H1 (cell line): Measurements from ENCODE around the gene MTIF3.

Source experiments
- CBX8 ChIP-seq: fragments of 300-800, 300-1000 bp; sonication (generic); IDR thresholded peaks from 2 replicates; pipeline ENCODE4 v1.7.1; 2016; ENCODE audit warnings: low read depth, low read length, borderline replicate concordance
- CHD2 ChIP-seq: IDR thresholded peaks from 2 replicates; pipeline ENCODE4 v1.6.1; 2012; ENCODE audit warnings: low read length, improper control_type of control experiment
- CREB1 ChIP-seq: IDR thresholded peaks from 2 replicates; pipeline ENCODE4 v1.6.1; 2012; ENCODE audit warnings: inconsistent platforms
- EGR1 ChIP-seq: IDR thresholded peaks from 2 replicates; pipeline ENCODE4 v1.6.1; 2011; ENCODE audit warnings: low read depth, low read length, borderline replicate concordance
- PHF8 ChIP-seq: fragments of 200-600 bp; sonication (generic); conservative IDR thresholded peaks from 2 replicates; pipeline ENCODE4 v1.7.1; 2012; ENCODE audit warnings: low read depth, mild to moderate bottlenecking, inconsistent platforms, low read length, moderate library complexity
- POLR2A ChIP-seq, 2 experiments: IDR thresholded peaks; 1 replicate in 1 of 2; 2 replicates in 1 of 2; pipeline ENCODE4 v1.6.1; 2011; ENCODE audit warnings: low read depth in 2 of 2, low read length in 2 of 2, mild to moderate bottlenecking in 2 of 2; ENCODE audit errors: control extremely low read depth in 1 of 2
- POLR2AphosphoS5 ChIP-seq: IDR thresholded peaks from 2 replicates; pipeline ENCODE4 v1.6.1; 2011; ENCODE audit warnings: low read depth, low read length
- SIN3A ChIP-seq, 2 experiments: IDR thresholded peaks in 1 of 2; conservative IDR thresholded peaks in 1 of 2; 2 replicates each; pipeline ENCODE4 v1.6.1; 2011 to 2012; ENCODE audit warnings: low read length in 2 of 2, improper control_type of control experiment in 1 of 2, low read depth in 1 of 2, mild to moderate bottlenecking in 1 of 2
- SP1 ChIP-seq: IDR thresholded peaks from 2 replicates; pipeline ENCODE4 v1.6.1; 2011; ENCODE audit warnings: low read depth, low read length
- TF ChIP-seq, protein P1 (sequence below), 3 experiments: IDR thresholded peaks; 1 replicate in 2 of 3; 2 replicates in 1 of 3; pipeline versions ENCODE4 v1.5.1 to v1.6.1; 2011; ENCODE audit warnings: low read length in 3 of 3, mild to moderate bottlenecking in 3 of 3, inconsistent platforms in 2 of 3, low read depth in 1 of 3, moderate library complexity in 1 of 3; ENCODE audit not compliant: insufficient read depth in 1 of 3; ENCODE audit errors: control extremely low read depth in 1 of 3
- TF ChIP-seq, protein P2 (sequence below): IDR thresholded peaks from 2 replicates; pipeline ENCODE4 v1.6.1; 2012; ENCODE audit warnings: low read length, inconsistent platforms

DNA sequence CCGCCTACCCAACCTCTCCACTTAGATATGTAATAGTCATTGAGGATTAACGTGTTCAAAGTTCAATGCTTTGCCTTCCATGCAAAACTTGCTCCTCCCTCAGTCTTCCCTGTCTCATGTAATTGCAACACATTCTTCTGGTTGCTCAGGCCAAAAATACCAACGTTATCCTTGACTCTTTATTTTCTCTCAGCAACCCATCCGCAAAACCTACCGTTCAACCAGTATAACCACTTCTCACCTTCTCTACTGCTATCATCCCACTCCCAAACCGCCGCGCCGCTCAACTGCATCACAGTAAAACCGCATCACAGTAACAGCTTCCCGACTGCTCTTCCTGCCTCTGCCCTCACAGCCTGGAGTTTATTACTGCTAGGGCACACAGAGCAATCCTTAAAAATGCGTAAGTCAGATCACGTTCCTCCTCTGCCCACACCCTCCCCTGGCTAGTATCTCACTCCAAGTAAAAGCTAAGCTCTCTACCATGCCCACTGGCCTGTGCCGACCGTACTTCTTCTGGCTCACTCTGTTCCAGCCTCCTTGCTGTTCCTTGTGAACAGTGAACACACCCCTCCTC is 8.2 kb downstream of the MTIF3 start:
- TF ChIP-seq EGR1 (no peak), POLR2A (IDR thresholded peaks at IDR 0.05; ENCODE audit: control extremely low read depth in 1 of 2, low read depth in 2 of 2, low read length in 2 of 2) (no peak), SIN3A (conservative IDR thresholded peaks at IDR 0.05 in 1 of 2, IDR thresholded peaks at IDR 0.05 in 1 of 2; ENCODE audit: low read depth in 1 of 2, low read length in 2 of 2) (no peak), SP1 (no peak), CBX8 (no peak), CHD2 (no peak), CREB1 (no peak), PHF8 (no peak), POLR2AphosphoS5 (no peak)
- TF ChIP-seq, protein P1, sequence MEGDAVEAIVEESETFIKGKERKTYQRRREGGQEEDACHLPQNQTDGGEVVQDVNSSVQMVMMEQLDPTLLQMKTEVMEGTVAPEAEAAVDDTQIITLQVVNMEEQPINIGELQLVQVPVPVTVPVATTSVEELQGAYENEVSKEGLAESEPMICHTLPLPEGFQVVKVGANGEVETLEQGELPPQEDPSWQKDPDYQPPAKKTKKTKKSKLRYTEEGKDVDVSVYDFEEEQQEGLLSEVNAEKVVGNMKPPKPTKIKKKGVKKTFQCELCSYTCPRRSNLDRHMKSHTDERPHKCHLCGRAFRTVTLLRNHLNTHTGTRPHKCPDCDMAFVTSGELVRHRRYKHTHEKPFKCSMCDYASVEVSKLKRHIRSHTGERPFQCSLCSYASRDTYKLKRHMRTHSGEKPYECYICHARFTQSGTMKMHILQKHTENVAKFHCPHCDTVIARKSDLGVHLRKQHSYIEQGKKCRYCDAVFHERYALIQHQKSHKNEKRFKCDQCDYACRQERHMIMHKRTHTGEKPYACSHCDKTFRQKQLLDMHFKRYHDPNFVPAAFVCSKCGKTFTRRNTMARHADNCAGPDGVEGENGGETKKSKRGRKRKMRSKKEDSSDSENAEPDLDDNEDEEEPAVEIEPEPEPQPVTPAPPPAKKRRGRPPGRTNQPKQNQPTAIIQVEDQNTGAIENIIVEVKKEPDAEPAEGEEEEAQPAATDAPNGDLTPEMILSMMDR (IDR thresholded peaks at IDR 0.05; ENCODE audit: control extremely low read depth in 1 of 3, insufficient read depth in 1 of 3, low read depth in 1 of 3, low read length in 3 of 3), result no peak
- TF ChIP-seq, protein P2, sequence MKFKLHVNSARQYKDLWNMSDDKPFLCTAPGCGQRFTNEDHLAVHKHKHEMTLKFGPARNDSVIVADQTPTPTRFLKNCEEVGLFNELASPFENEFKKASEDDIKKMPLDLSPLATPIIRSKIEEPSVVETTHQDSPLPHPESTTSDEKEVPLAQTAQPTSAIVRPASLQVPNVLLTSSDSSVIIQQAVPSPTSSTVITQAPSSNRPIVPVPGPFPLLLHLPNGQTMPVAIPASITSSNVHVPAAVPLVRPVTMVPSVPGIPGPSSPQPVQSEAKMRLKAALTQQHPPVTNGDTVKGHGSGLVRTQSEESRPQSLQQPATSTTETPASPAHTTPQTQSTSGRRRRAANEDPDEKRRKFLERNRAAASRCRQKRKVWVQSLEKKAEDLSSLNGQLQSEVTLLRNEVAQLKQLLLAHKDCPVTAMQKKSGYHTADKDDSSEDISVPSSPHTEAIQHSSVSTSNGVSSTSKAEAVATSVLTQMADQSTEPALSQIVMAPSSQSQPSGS, result no peak
